HEK293 (cell line): Measurements from ENCODE around the gene WRAP73.

ENCODE experiments used
- CTCF ChIA-PET: fragments of 350-600 bp; formaldehyde crosslinking; extraction: SDS; loops from one replicate; lab custom pipeline; 2021; ENCODE audit warnings: antibody characterized with exemption; lab: Yijun Ruan, JAX
- POLR2A ChIA-PET: fragments of 300-600 bp; formaldehyde crosslinking; extraction: SDS; loops from one replicate; lab custom pipeline; 2020; ENCODE audit warnings: antibody characterized with exemption, inconsistent platforms; lab: Yijun Ruan, JAX
- H3K27ac ChIP-seq: fragments of 200-500 bp; sonication (Bioruptor generic); 2 replicates; pipeline ENCODE4 v1.5.1; 2014; ENCODE audit warnings: low read depth, low read length, control low read depth, inconsistent platforms; ENCODE audit errors: extremely low read depth
- H3K36me3 ChIP-seq, 2 experiments: fragments of 200-500 bp in 1 of 2; sonication (Bioruptor generic) in 1 of 2; 1 replicate in 1 of 2; 2 replicates in 1 of 2; pipeline ENCODE4 v1.5.1; 2014 to 2017; ENCODE audit warnings: inconsistent platforms in 2 of 2, low read length in 2 of 2; ENCODE audit not compliant: control insufficient read depth in 2 of 2, insufficient read depth in 1 of 2
- H3K4me1 ChIP-seq: fragments of 200-500 bp; sonication (Bioruptor generic); 2 replicates; pipeline ENCODE4 v1.5.1; 2014; ENCODE audit warnings: mild to moderate bottlenecking, low read length, inconsistent platforms; ENCODE audit not compliant: control insufficient read depth, insufficient read depth
- H3K4me3 ChIP-seq: 2 replicates; pipeline ENCODE4 v1.5.1; 2011; ENCODE audit warnings: low read depth, mild to moderate bottlenecking, control low read depth, low read length, moderate library complexity
- H3K9me3 ChIP-seq: fragments of 200-500 bp; sonication (Bioruptor generic); 2 replicates; pipeline ENCODE4 v1.5.1; 2014; ENCODE audit warnings: low read depth, low read length, inconsistent platforms; ENCODE audit not compliant: control insufficient read depth, insufficient read depth
- BCL11A ChIP-seq: fragments of 450-650 bp; formaldehyde crosslinking; IDR thresholded peaks from 2 replicates; pipeline ENCODE4 v1.5.1; 2016; ENCODE audit warnings: low read depth, missing biosample characterization, missing genetic modification characterization
- FEZF1 ChIP-seq: fragments of 450-650 bp; formaldehyde crosslinking; IDR thresholded peaks from 2 replicates; pipeline ENCODE4 v1.5.1; 2016; ENCODE audit warnings: missing biosample characterization, missing genetic modification characterization
- GLIS1 ChIP-seq: fragments of 450-650 bp; formaldehyde crosslinking; IDR thresholded peaks from 2 replicates; pipeline ENCODE4 v1.5.1; 2016; ENCODE audit warnings: missing biosample characterization, missing genetic modification characterization
- GLIS2 ChIP-seq: fragments of 450-650 bp; formaldehyde crosslinking; IDR thresholded peaks from 2 replicates; pipeline ENCODE4 v1.5.1; 2016; ENCODE audit warnings: missing biosample characterization, missing genetic modification characterization
- KLF10 ChIP-seq: fragments of 450-650 bp; IDR thresholded peaks from 2 replicates; pipeline ENCODE4 v1.5.1; 2018; ENCODE audit warnings: missing biosample characterization, mild to moderate bottlenecking, missing genetic modification characterization
- OSR2 ChIP-seq: fragments of 450-650 bp; formaldehyde crosslinking; IDR thresholded peaks from 2 replicates; pipeline ENCODE4 v1.5.1; 2016; ENCODE audit warnings: missing biosample characterization, missing genetic modification characterization
- OVOL3 ChIP-seq: fragments of 450-650 bp; formaldehyde crosslinking; IDR thresholded peaks from 2 replicates; pipeline ENCODE4 v1.5.1; 2016; ENCODE audit warnings: missing biosample characterization, missing genetic modification characterization
- ZBTB48 ChIP-seq: fragments of 450-650 bp; formaldehyde crosslinking; IDR thresholded peaks from 2 replicates; pipeline ENCODE4 v1.5.1; 2016; ENCODE audit warnings: missing biosample characterization, missing genetic modification characterization
- ZFP41 ChIP-seq: fragments of 450-650 bp; formaldehyde crosslinking; IDR thresholded peaks from 2 replicates; pipeline ENCODE4 v1.5.1; 2016; ENCODE audit warnings: missing biosample characterization, missing genetic modification characterization, borderline replicate concordance
- ZIC2 ChIP-seq: fragments of 450-650 bp; formaldehyde crosslinking; IDR thresholded peaks from 2 replicates; pipeline ENCODE4 v1.5.1; 2016; ENCODE audit warnings: missing biosample characterization, missing genetic modification characterization
- ZNF112 ChIP-seq: fragments of 450-650 bp; formaldehyde crosslinking; IDR thresholded peaks from 2 replicates; pipeline ENCODE4 v1.5.0; 2017; ENCODE audit warnings: missing biosample characterization, missing genetic modification characterization
- ZNF121 ChIP-seq: fragments of 450-650 bp; formaldehyde crosslinking; IDR thresholded peaks from 2 replicates; pipeline ENCODE4 v1.5.1; 2016; ENCODE audit warnings: missing biosample characterization, missing genetic modification characterization
- ZNF133 ChIP-seq: fragments of 450-650 bp; formaldehyde crosslinking; IDR thresholded peaks from 2 replicates; pipeline ENCODE4 v1.5.1; 2016; ENCODE audit warnings: missing biosample characterization, missing genetic modification characterization
- ZNF140 ChIP-seq: fragments of 450-650 bp; formaldehyde crosslinking; IDR thresholded peaks from 2 replicates; pipeline ENCODE4 v1.5.1; 2016; ENCODE audit warnings: missing biosample characterization, missing genetic modification characterization
- ZNF175 ChIP-seq: fragments of 450-650 bp; formaldehyde crosslinking; IDR thresholded peaks from 2 replicates; pipeline ENCODE4 v1.5.1; 2016; ENCODE audit warnings: missing biosample characterization, missing genetic modification characterization
- ZNF214 ChIP-seq: fragments of 450-650 bp; formaldehyde crosslinking; IDR thresholded peaks from 2 replicates; pipeline ENCODE4 v1.5.1; 2017; ENCODE audit warnings: missing biosample characterization, mild to moderate bottlenecking, missing genetic modification characterization, borderline replicate concordance
- ZNF366 ChIP-seq: fragments of 450-650 bp; formaldehyde crosslinking; conservative IDR thresholded peaks from 2 replicates; pipeline ENCODE4 v1.5.1; 2016; ENCODE audit warnings: missing biosample characterization, missing genetic modification characterization
- ZNF391 ChIP-seq: fragments of 450-650 bp; formaldehyde crosslinking; IDR thresholded peaks from 2 replicates; pipeline ENCODE4 v1.5.1; 2016; ENCODE audit warnings: low read depth, missing biosample characterization, missing genetic modification characterization, borderline replicate concordance
- ZNF549 ChIP-seq: fragments of 450-650 bp; IDR thresholded peaks from 2 replicates; pipeline ENCODE4 v1.5.1; 2018; ENCODE audit warnings: missing biosample characterization, missing genetic modification characterization, mild to moderate bottlenecking, inconsistent platforms, moderate library complexity
- ZNF560 ChIP-seq: fragments of 450-650 bp; formaldehyde crosslinking; IDR thresholded peaks from 2 replicates; pipeline ENCODE4 v1.5.1; 2017; ENCODE audit warnings: missing biosample characterization, missing genetic modification characterization, borderline replicate concordance
- ZNF600 ChIP-seq: fragments of 450-650 bp; formaldehyde crosslinking; IDR thresholded peaks from 2 replicates; pipeline ENCODE4 v1.5.1; 2016; ENCODE audit warnings: missing biosample characterization, missing genetic modification characterization
- ZNF670 ChIP-seq: fragments of 450-650 bp; formaldehyde crosslinking; IDR thresholded peaks from 2 replicates; pipeline ENCODE4 v1.5.1; 2016; ENCODE audit warnings: missing biosample characterization, missing genetic modification characterization, low read depth
- ZNF768 ChIP-seq: fragments of 450-650 bp; formaldehyde crosslinking; IDR thresholded peaks from 2 replicates; pipeline ENCODE4 v1.5.1; 2018; ENCODE audit warnings: missing biosample characterization, mild to moderate bottlenecking, missing genetic modification characterization
- ZNF791 ChIP-seq: fragments of 450-650 bp; formaldehyde crosslinking; IDR thresholded peaks from 2 replicates; pipeline ENCODE4 v1.5.1; 2016; ENCODE audit warnings: missing biosample characterization, missing genetic modification characterization
- ZSCAN30 ChIP-seq: fragments of 450-650 bp; IDR thresholded peaks from 2 replicates; pipeline ENCODE4 v1.5.1; 2018; ENCODE audit warnings: missing biosample characterization, mild to moderate bottlenecking, missing genetic modification characterization, moderate library complexity
- TF ChIP-seq, protein P1 (sequence below): fragments of 450-650 bp; formaldehyde crosslinking; IDR thresholded peaks from 2 replicates; pipeline ENCODE4 v1.5.1; 2016; ENCODE audit warnings: missing biosample characterization, missing genetic modification characterization
- TF ChIP-seq, protein P2 (sequence below): fragments of 450-650 bp; formaldehyde crosslinking; optimal IDR thresholded peaks from 2 replicates; pipeline ENCODE3; 2016; ENCODE audit warnings: missing biosample characterization, mild to moderate bottlenecking, missing genetic modification characterization
- TF ChIP-seq, protein P3 (sequence below): fragments of 450-650 bp; formaldehyde crosslinking; IDR thresholded peaks from 2 replicates; pipeline ENCODE4 v1.5.1; 2016; ENCODE audit warnings: missing biosample characterization, missing genetic modification characterization

The WRAP73 gene

GRCh38 chr1:3679098-3679555 is 29.2 kb upstream of the WRAP73 start:
- no peak overlapping the region for H3K4me3 ChIP-seq
- POLR2A ChIA-PET, result no interaction called here
- CTCF ChIA-PET, result no interaction called here

DNA sequence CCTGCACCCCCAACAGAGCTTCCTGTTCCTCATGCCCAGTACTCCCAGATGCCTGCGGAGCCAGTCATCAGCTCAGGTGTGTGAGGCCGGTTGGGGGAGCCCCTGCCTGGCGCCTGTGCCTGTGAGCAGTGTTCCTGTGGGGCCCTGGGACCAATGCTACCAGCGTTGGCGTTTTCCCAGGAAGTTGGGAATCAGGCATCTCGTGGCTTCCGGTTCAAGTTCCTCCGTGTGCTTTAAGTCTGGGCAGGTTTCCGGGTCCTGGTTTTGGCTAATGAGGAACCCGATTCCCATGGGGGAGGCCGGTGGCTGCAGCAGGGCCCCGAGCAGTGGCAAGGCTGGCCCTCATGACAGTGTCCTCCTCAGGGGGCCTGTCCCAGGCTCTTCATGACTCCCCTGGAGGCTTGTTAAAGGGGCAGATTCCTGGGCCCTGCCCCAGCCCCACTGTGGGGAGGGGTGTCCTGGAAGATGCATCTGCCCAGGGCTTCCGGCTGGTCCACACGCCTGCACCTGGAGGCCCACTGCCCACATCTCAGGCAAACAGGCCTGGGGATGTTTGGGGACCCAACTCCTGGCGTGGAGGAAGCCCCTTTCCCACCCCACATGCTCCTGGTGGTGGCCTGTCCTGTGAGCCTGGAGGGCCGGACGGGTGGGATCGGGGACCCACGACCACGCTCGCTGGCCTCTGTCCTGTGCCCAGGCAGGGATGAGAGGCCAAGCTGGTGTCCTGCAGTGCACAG is 28.6 kb upstream of the WRAP73 start:
- Histone ChIP-seq H3K9me3 (no peaks in the 10 kb centered on the region), H3K27ac (no peak overlapping the region), H3K36me3 (peaks cover 0 to 8% of the 10 kb centered on the region in 2 experiments; a peak in 1 of 3 replicates), H3K4me1 (no peaks in the 10 kb centered on the region), H3K4me3 (no peak overlapping the region)
- TF ChIP-seq ZBTB48 (tag by site-specific recombination) (no peak), ZNF366 (no peak), ZFP41 (tag by site-specific recombination) (no peak), GLIS1 (tag by site-specific recombination) (peak; percentile 39), ZIC2 (tag by site-specific recombination) (peak; percentile 23; the same call in 1 of the 2 replicates), ZNF791 (tag by site-specific recombination) (no peak), ZNF768 (tag by site-specific recombination) (no peak), ZNF112 (tag by site-specific recombination) (no peak), OSR2 (tag by site-specific recombination) (no peak)
- TF ChIP-seq, protein P1, sequence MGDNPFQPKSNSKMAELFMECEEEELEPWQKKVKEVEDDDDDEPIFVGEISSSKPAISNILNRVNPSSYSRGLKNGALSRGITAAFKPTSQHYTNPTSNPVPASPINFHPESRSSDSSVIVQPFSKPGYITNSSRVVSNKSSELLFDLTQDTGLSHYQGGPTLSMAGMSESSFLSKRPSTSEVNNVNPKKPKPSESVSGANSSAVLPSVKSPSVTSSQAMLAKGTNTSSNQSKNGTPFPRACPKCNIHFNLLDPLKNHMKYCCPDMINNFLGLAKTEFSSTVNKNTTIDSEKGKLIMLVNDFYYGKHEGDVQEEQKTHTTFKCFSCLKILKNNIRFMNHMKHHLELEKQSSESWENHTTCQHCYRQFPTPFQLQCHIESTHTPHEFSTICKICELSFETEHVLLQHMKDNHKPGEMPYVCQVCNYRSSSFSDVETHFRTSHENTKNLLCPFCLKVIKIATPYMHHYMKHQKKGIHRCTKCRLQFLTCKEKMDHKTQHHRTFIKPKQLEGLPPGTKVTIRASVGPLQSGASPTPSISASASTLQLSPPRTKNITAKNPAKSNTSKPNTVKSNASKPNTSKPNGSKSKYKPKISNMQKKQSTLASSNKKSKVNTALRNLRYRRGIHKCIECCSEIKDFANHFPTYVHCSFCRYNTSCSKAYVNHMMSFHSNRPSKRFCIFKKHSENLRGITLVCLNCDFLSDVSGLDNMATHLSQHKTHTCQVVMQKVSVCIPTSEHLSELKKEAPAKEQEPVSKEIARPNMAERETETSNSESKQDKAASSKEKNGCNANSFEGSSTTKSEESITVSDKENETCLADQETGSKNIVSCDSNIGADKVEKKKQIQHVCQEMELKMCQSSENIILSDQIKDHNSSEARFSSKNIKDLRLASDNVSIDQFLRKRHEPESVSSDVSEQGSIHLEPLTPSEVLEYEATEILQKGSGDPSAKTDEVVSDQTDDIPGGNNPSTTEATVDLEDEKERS, result no peak
- POLR2A ChIA-PET, result no interaction called here
- CTCF ChIA-PET, result interaction anchor here (0.8 kb wide), 1 partner anchor 32 kb away, joined by 3 read pairs; no protein-coding TSS in a partner anchor

More at GRCh38 chr1:3679098-3679555, 29.2 kb upstream of the WRAP73 start:
- Histone ChIP-seq H3K36me3 (peaks cover 0 to 11% of the 10 kb centered on the region in 2 experiments; a peak in 1 of 3 replicates), H3K4me1 (no peaks in the 10 kb centered on the region), H3K27ac (no peak overlapping the region), H3K9me3 (no peaks in the 10 kb centered on the region)
- TF ChIP-seq ZNF175 (tag by site-specific recombination) (peak; percentile 23; the same call in 1 of the 2 replicates), ZNF133 (tag by site-specific recombination) (no peak)
- TF ChIP-seq, protein P2, sequence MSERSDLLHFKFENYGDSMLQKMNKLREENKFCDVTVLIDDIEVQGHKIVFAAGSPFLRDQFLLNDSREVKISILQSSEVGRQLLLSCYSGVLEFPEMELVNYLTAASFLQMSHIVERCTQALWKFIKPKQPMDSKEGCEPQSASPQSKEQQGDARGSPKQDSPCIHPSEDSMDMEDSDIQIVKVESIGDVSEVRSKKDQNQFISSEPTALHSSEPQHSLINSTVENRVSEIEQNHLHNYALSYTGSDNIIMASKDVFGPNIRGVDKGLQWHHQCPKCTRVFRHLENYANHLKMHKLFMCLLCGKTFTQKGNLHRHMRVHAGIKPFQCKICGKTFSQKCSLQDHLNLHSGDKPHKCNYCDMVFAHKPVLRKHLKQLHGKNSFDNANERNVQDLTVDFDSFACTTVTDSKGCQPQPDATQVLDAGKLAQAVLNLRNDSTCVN (tag by site-specific recombination), result peak; percentile 2

DNA sequence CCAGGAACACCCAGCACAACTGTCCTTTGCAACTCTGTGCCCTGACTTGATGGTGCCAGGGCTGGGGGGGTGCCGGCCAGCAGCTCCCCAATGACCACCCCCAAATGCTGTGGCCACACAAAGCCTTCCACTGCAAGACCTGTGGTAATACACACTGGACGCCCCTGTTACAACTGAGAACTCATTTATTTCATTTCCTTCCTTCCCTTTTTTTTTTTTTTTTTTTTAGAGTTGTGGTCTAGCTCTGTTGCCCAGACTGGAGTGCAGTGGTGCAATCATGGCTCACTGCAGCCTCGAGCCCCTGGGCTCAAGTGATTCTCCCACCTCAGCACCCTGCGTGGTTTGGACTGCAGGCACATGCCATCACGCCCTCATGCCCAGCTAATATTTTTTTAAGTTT is 27.6 kb upstream of the WRAP73 start:
- no peak overlapping the region for H3K27ac ChIP-seq
- TF ChIP-seq ZNF670 (tag by site-specific recombination) (no peak), FEZF1 (tag by site-specific recombination) (no peak), KLF10 (no peak), ZNF391 (tag by site-specific recombination) (no peak), ZSCAN30 (no peak), ZNF121 (tag by site-specific recombination) (peak; percentile 25; the same call in 1 of the 2 replicates), OVOL3 (tag by site-specific recombination) (no peak), ZNF214 (tag by site-specific recombination) (no peak), ZNF112 (tag by site-specific recombination) (no peak), BCL11A (tag by site-specific recombination) (no peak), ZNF549 (tag by site-specific recombination) (no peak), ZNF140 (tag by site-specific recombination) (no peak), GLIS2 (no peak), ZNF560 (tag by site-specific recombination) (no peak), ZNF600 (0 out of 2 replicates have a peak, but pooled peaks have one; percentile 29)
- TF ChIP-seq, protein P3, sequence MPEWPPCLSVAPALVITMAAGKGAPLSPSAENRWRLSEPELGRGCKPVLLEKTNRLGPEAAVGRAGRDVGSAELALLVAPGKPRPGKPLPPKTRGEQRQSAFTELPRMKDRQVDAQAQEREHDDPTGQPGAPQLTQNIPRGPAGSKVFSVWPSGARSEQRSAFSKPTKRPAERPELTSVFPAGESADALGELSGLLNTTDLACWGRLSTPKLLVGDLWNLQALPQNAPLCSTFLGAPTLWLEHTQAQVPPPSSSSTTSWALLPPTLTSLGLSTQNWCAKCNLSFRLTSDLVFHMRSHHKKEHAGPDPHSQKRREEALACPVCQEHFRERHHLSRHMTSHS (tag by site-specific recombination), result no peak
- no peaks in the 10 kb centered on the region for H3K36me3 ChIP-seq
- H3K4me3 ChIP-seq, result no peak overlapping the region
- no peaks in the 10 kb centered on the region for H3K9me3 ChIP-seq
- no peaks in the 10 kb centered on the region for H3K4me1 ChIP-seq
- ChIA-PET POLR2A (interaction anchor here (0.6 kb wide), 1 partner anchor 206 kb away, joined by 3 read pairs; no protein-coding TSS in a partner anchor), CTCF (interaction anchor here (0.8 kb wide), 1 partner anchor 33 kb away, joined by 3 read pairs; no protein-coding TSS in a partner anchor)
